Activated T-cell treated with anti-CD3 and anti-CD28 coated beads, Interleukin-2, amount 50 U/mL, for 72 hours (primary cell): Measurements from ENCODE around the gene SRCIN1. TPM values are rescaled to one million over a fixed set of nuclear protein-coding genes. Genes with fewer than 3 reads are reported as not detected.
A peak's percentile ranks its signal among the peaks of the same experiment; 100 is the strongest.
"Not testable (repeated sequence)": the region's sequence is repeated elsewhere in the genome, so short reads cannot be mapped to it uniquely, and the experiment has no call there.

Experiments
- ATAC-seq, 2 donors: fragments of 150-1000 bp; cut with Tn5 transposase; replicated peaks in 1 of 2; 2 replicates each; pipeline ENCODE4 v1.10.0; 2021; ENCODE audit warnings: moderate library complexity in 2 of 2, mild to moderate bottlenecking in 1 of 2
- DNase-seq, 2 donors: peaks; one replicate each; pipeline ENCODE4 v3.0.0; 2021 to 2022; ENCODE audit warnings: mixed read lengths in 1 of 2
- H3K27ac Mint-ChIP-seq: one replicate; pipeline ENCODE4 v1.8.0; 2022; ENCODE audit warnings: mild to moderate bottlenecking, moderate library complexity, mixed read lengths
- H3K27me3 Mint-ChIP-seq: one replicate; pipeline ENCODE4 v1.8.0; 2022; ENCODE audit warnings: low read depth, mixed read lengths
- H3K36me3 Mint-ChIP-seq, 2 donors: one replicate each; pipeline ENCODE4 v1.8.0; 2022; ENCODE audit warnings: mixed read lengths in 2 of 2, mild to moderate bottlenecking in 1 of 2; ENCODE audit not compliant: insufficient read depth in 2 of 2
- H3K4me1 Mint-ChIP-seq: one replicate; pipeline ENCODE4 v1.8.0; 2022; ENCODE audit warnings: low read depth, mixed read lengths
- H3K4me3 Mint-ChIP-seq, 2 donors: one replicate each; pipeline ENCODE4 v1.8.0; 2022; ENCODE audit warnings: mild to moderate bottlenecking in 2 of 2, mixed read lengths in 2 of 2, moderate library complexity in 2 of 2
- H3K9me3 Mint-ChIP-seq, 2 donors: one replicate each; pipeline ENCODE4 v1.8.0; 2022; ENCODE audit warnings: mixed read lengths in 2 of 2
- total RNA-seq, 2 donors: library from RNA; stranded (reverse); gene quantifications; one replicate each; pipeline ENCODE4 v1.2.3, GENCODE V29; 2022

The SRCIN1 gene
- total RNA-seq, 2 donors from 2014 or later = 0.72 to 1.8 TPM

- H3K27ac Mint-ChIP-seq = peak overlapping the region; percentile 18
- not testable (repeated sequence) for H3K27me3 Mint-ChIP-seq
Observed at GRCh38 chr17:38484242-38485145, 121.3 kb downstream of the SRCIN1 start.

GRCh38 chr17:38482700-38483043 is 123.1 kb downstream of the SRCIN1 start:
- not testable (repeated sequence) for H3K4me3 Mint-ChIP-seq, H3K36me3 Mint-ChIP-seq, DNase-seq, H3K9me3 Mint-ChIP-seq, ATAC-seq, H3K27ac Mint-ChIP-seq, H3K4me1 Mint-ChIP-seq, H3K27me3 Mint-ChIP-seq

More at GRCh38 chr17:38484242-38485145, 121.3 kb downstream of the SRCIN1 start:
- not testable (repeated sequence) for H3K9me3 Mint-ChIP-seq, H3K36me3 Mint-ChIP-seq, H3K4me1 Mint-ChIP-seq
- peak; percentile 81 to 82 for ATAC-seq
- peak; percentile 65 to 70 for DNase-seq
- H3K4me3 Mint-ChIP-seq = peak overlapping the region in 1 of 2 donors; percentile 46

GRCh38 chr17:38482039-38482699 is 123.6 kb downstream of the SRCIN1 start:
- H3K36me3 Mint-ChIP-seq, ATAC-seq, DNase-seq: not testable (repeated sequence)

More at GRCh38 chr17:38482039-38482699, 123.6 kb downstream of the SRCIN1 start:
- not testable (repeated sequence) for H3K27me3 Mint-ChIP-seq, H3K27ac Mint-ChIP-seq, H3K9me3 Mint-ChIP-seq, H3K4me3 Mint-ChIP-seq, H3K4me1 Mint-ChIP-seq

Other genes starting within 250 kb of the SRCIN1 start
- gene ARHGAP23, start 177.5 kb downstream of the SRCIN1 start, total RNA-seq = 1 to 10 TPM; 2.6 to 2.7 TPM
- 10 to 100 TPM; 30.3 to 37.4 TPM for gene EPOP, start 69.0 kb upstream of the SRCIN1 start, total RNA-seq
- 100 to 1,000 TPM; 251 to 263 TPM for gene MLLT6, start 99.3 kb upstream of the SRCIN1 start, total RNA-seq
- 10 to 100 TPM; 25.5 to 27.8 TPM for gene CISD3, start 124.4 kb upstream of the SRCIN1 start, total RNA-seq
- gene PCGF2, start 142.4 kb upstream of the SRCIN1 start, total RNA-seq = 1 to 10 TPM; 2.7 to 7.7 TPM
- gene PSMB3, start 146.8 kb upstream of the SRCIN1 start, total RNA-seq = 100 to 1,000 TPM; 182 to 190 TPM
- 10 to 100 TPM; 32.7 to 34.3 TPM for gene PIP4K2B, start 193.6 kb upstream of the SRCIN1 start, total RNA-seq
- gene CWC25, start 219.4 kb upstream of the SRCIN1 start, total RNA-seq = 10 to 100 TPM; 29.7 to 33.5 TPM
- 1,000 to 10,000 TPM; 1,230 to 1,505 TPM for gene RPL23, start 247.8 kb upstream of the SRCIN1 start, total RNA-seq